BJ (cell line): ENCODE results near the gene PRR5L. TPM values are rescaled to one million over a fixed set of nuclear protein-coding genes. Genes with fewer than 3 reads are reported as not detected.

Experiments
- CTCF ChIA-PET: fragments of 350-600 bp; formaldehyde crosslinking; extraction: SDS; loops from one replicate; lab custom pipeline; 2021; ENCODE audit warnings: antibody characterized with exemption, inconsistent platforms; lab: Yijun Ruan, JAX
- POLR2A ChIA-PET: fragments of 300-600 bp; sonication (Branson Sonifier 250); formaldehyde crosslinking; extraction: SDS; loops from one replicate; lab custom pipeline; 2021; ENCODE audit warnings: antibody characterized with exemption; lab: Charles Lee
- DNase-seq: peaks from one replicate; pipeline ENCODE4 v3.0.0-alpha.2; 2011; ENCODE audit warnings: low read depth
- H3K27me3 ChIP-seq: 2 replicates; pipeline ENCODE4 v1.6.0; 2011; ENCODE audit warnings: low read length; ENCODE audit not compliant: control insufficient read depth, insufficient read depth
- H3K36me3 ChIP-seq: 2 replicates; pipeline ENCODE4 v1.5.1; 2011; ENCODE audit warnings: low read length; ENCODE audit not compliant: control insufficient read depth, insufficient read depth
- H3K4me3 ChIP-seq: 2 replicates; pipeline ENCODE4 v1.5.1; 2011; ENCODE audit warnings: low read depth, mild to moderate bottlenecking, control low read depth, low read length
- CTCF ChIP-seq: IDR thresholded peaks from 2 replicates; pipeline ENCODE4 v1.5.1; 2011; ENCODE audit warnings: low read depth, mild to moderate bottlenecking, control low read depth, inconsistent platforms, low read length, moderate library complexity; ENCODE audit not compliant: insufficient read depth
- polyA plus RNA-seq: library from polyadenylated mRNA; depleted of rRNA; stranded (reverse); fragments of >200 nt; gene quantifications from 2 replicates; pipeline ENCODE4 v1.2.3, GENCODE V29; 2011

The PRR5L gene
- polyA plus RNA-seq, 1 experiment: 13.3 TPM

GRCh38 chr11:36376888-36377758, 81.0 kb downstream of the PRR5L start:
- DNase-seq: no peak
- POLR2A ChIA-PET: no interaction called here
- peak overlapping the region; percentile 73 for H3K4me3 ChIP-seq
- H3K36me3 ChIP-seq: 0 out of 2 replicates have a peak, but pooled peaks cover under 1% of the 10 kb centered on the region
- TF ChIP-seq CTCF: peak; percentile 84
- H3K27me3 ChIP-seq: no peaks in the 10 kb centered on the region
- CTCF ChIA-PET: interaction anchor here (0.6 to 5.2 kb wide), 28 partner anchors 9 to 128 kb away, joined by 3 to 41 read pairs (median 4); no protein-coding TSS in a partner anchor

- ChIA-PET CTCF (interaction anchor here (0.5 to 5.2 kb wide), 25 partner anchors 10 to 128 kb away, joined by 3 to 41 read pairs (median 4); no protein-coding TSS in a partner anchor), POLR2A (no interaction called here)
- Histone ChIP-seq H3K4me3 (peak overlapping the region; percentile 73), H3K36me3 (0 out of 2 replicates have a peak, but pooled peaks cover 2% of the 10 kb centered on the region), H3K27me3 (no peaks in the 10 kb centered on the region)
- no peak for TF ChIP-seq CTCF
- no peak for DNase-seq
These were observed 81.9 kb downstream of the PRR5L start for GRCh38 chr11:36377759-36378564.

GRCh38 chr11:36379653-36380052, 83.6 kb downstream of the PRR5L start:
- no peak for TF ChIP-seq CTCF
- POLR2A ChIA-PET: no interaction called here
- H3K27me3 ChIP-seq: no peaks in the 10 kb centered on the region
- H3K36me3 ChIP-seq: 0 out of 2 replicates have a peak, but pooled peaks cover 2% of the 10 kb centered on the region
- DNase-seq: no peak
- CTCF ChIA-PET: interaction anchor here (1.0 to 5.2 kb wide), 4 partner anchors 11 to 99 kb away, joined by 3 to 39 read pairs (median 8); no protein-coding TSS in a partner anchor
- H3K4me3 ChIP-seq: no peak overlapping the region

- CTCF ChIA-PET: interaction anchor here (1.0 to 2.8 kb wide), 4 partner anchors 12 to 100 kb away, joined by 3 to 10 read pairs (median 4); no protein-coding TSS in a partner anchor
- DNase-seq: no peak
- 0 out of 2 replicates have a peak, but pooled peaks cover 2% of the 10 kb centered on the region for H3K36me3 ChIP-seq
- no peaks in the 10 kb centered on the region for H3K27me3 ChIP-seq
- TF ChIP-seq CTCF: no peak
- POLR2A ChIA-PET: no interaction called here
- no peak overlapping the region for H3K4me3 ChIP-seq
These were observed 84.4 kb downstream of the PRR5L start for GRCh38 chr11:36380296-36381014.
